Measurements from ENCODE around the gene CAPN14. TPM values are rescaled to one million over a fixed set of nuclear protein-coding genes. Genes with fewer than 3 reads are reported as not detected.

CAPN14 gene
- total RNA-seq, 1 experiment from 2014 or later: 0.23 TPM

GRCh38 chr2:31207790-31208189 is 9.5 kb downstream of the CAPN14 start:
- Mint-ChIP-seq H3K4me1 (ENCODE audit: low read depth, unreplicated experiment) (no peaks in the 10 kb centered on the region), H3K36me3 (ENCODE audit: insufficient read depth, unreplicated experiment) (no peaks in the 10 kb centered on the region), H3K27me3 (ENCODE audit: insufficient read depth, unreplicated experiment) (peaks cover 9% of the 10 kb centered on the region), H3K9me3 (ENCODE audit: unreplicated experiment) (no peaks in the 10 kb centered on the region), H3K27ac (ENCODE audit: unreplicated experiment) (no peak overlapping the region), H3K4me3 (ENCODE audit: unreplicated experiment) (no peak overlapping the region)
- Histone ChIP-seq H3K4me3 (ENCODE audit: low read depth, low read length) (no peak overlapping the region), H3K27me3 (replicated peaks; ENCODE audit: control insufficient read depth, insufficient read depth, low read length) (no peaks in the 10 kb centered on the region), H3K4me1 (no peaks in the 10 kb centered on the region), H3K9me3 (no peaks in the 10 kb centered on the region), H3K36me3 (ENCODE audit: control insufficient read depth, insufficient read depth, low read length) (no peaks in the 10 kb centered on the region)
- intact Hi-C loops (cut with micrococcal nuclease; ENCODE audit: unreplicated experiment): no loop called here
- POLR2A ChIA-PET: no interaction called here
- no peak for TF ChIP-seq CTCF (IDR thresholded peaks at IDR 0.05; ENCODE audit: insufficient read depth in 1 of 2, low read depth in 1 of 2, low read length in 1 of 2, severe bottlenecking in 1 of 2, unreplicated experiment in 1 of 2)
- DNase-seq: no peak
- BruUV-seq (replicated peaks): no TSS peak
- CTCF ChIA-PET: no interaction called here

- Mint-ChIP-seq H3K4me1 (ENCODE audit: low read depth, unreplicated experiment) (no peaks in the 10 kb centered on the region), H3K27me3 (ENCODE audit: insufficient read depth, unreplicated experiment) (peaks cover 6% of the 10 kb centered on the region), H3K9me3 (ENCODE audit: unreplicated experiment) (no peaks in the 10 kb centered on the region), H3K27ac (ENCODE audit: unreplicated experiment) (no peak overlapping the region), H3K4me3 (ENCODE audit: unreplicated experiment) (no peak overlapping the region), H3K36me3 (ENCODE audit: insufficient read depth, unreplicated experiment) (no peaks in the 10 kb centered on the region)
- no peak overlapping the region for H3K4me3 ChIP-seq (ENCODE audit: low read depth, low read length)
- intact Hi-C loops (cut with micrococcal nuclease; ENCODE audit: unreplicated experiment): no loop called here
- no peaks in the 10 kb centered on the region for H3K27me3 ChIP-seq (replicated peaks; ENCODE audit: control insufficient read depth, insufficient read depth, low read length)
- no peak for TF ChIP-seq CTCF (IDR thresholded peaks at IDR 0.05; ENCODE audit: insufficient read depth in 1 of 2, low read depth in 1 of 2, low read length in 1 of 2, severe bottlenecking in 1 of 2, unreplicated experiment in 1 of 2)
- BruUV-seq (replicated peaks): no TSS peak
- no peaks in the 10 kb centered on the region for H3K9me3 ChIP-seq
- no peak for DNase-seq
- no peaks in the 10 kb centered on the region for H3K36me3 ChIP-seq (ENCODE audit: control insufficient read depth, insufficient read depth, low read length)
- no peaks in the 10 kb centered on the region for H3K4me1 ChIP-seq
- POLR2A ChIA-PET: no interaction called here
- CTCF ChIA-PET: no interaction called here
Measured at GRCh38 chr2:31205613-31206012, 11.7 kb downstream of the CAPN14 start.

GRCh38 chr2:31205186-31205585 is 12.1 kb downstream of the CAPN14 start:
- no peak overlapping the region for H3K4me3 ChIP-seq (ENCODE audit: low read depth, low read length)
- ChIA-PET POLR2A (no interaction called here), CTCF (no interaction called here)
- Mint-ChIP-seq H3K4me3 (ENCODE audit: unreplicated experiment) (no peak overlapping the region), H3K27ac (ENCODE audit: unreplicated experiment) (no peak overlapping the region), H3K27me3 (ENCODE audit: insufficient read depth, unreplicated experiment) (peaks cover 6% of the 10 kb centered on the region), H3K4me1 (ENCODE audit: low read depth, unreplicated experiment) (no peaks in the 10 kb centered on the region), H3K36me3 (ENCODE audit: insufficient read depth, unreplicated experiment) (no peaks in the 10 kb centered on the region), H3K9me3 (ENCODE audit: unreplicated experiment) (no peaks in the 10 kb centered on the region)
- no TSS peak for BruUV-seq (replicated peaks)
- no peaks in the 10 kb centered on the region for H3K27me3 ChIP-seq (replicated peaks; ENCODE audit: control insufficient read depth, insufficient read depth, low read length)
- no peaks in the 10 kb centered on the region for H3K36me3 ChIP-seq (ENCODE audit: control insufficient read depth, insufficient read depth, low read length)
- TF ChIP-seq CTCF (IDR thresholded peaks at IDR 0.05; ENCODE audit: insufficient read depth in 1 of 2, low read depth in 1 of 2, low read length in 1 of 2, severe bottlenecking in 1 of 2, unreplicated experiment in 1 of 2): no peak
- intact Hi-C loops (cut with micrococcal nuclease; ENCODE audit: unreplicated experiment): no loop called here
- H3K4me1 ChIP-seq: no peaks in the 10 kb centered on the region
- no peak for DNase-seq
- no peaks in the 10 kb centered on the region for H3K9me3 ChIP-seq
